ENCODE data around the gene KRTAP2-1. TPM values are rescaled to one million over a fixed set of nuclear protein-coding genes. Genes with fewer than 3 reads are reported as not detected.

KRTAP2-1 gene
- total and polyA plus RNA-seq, 2 of the 13 experiments (the other 11 are each of a cell fraction or from before 2014, with no cell fraction given) = not detected

- 52% methylated on average over 3 of the region's 3 CpGs for WGBS (ENCODE audit: low lambda C conversion rate)
- Histone ChIP-seq H3K36me3 (replicated peaks in 1 of 2; ENCODE audit: control insufficient read depth in 1 of 2, insufficient read depth in 2 of 2, low read length in 2 of 2) (no peaks in the 10 kb centered on the region), H2AFZ (ENCODE audit: low read length) (no peak overlapping the region), H3K27ac (ENCODE audit: extremely low read length, insufficient read depth, low read length) (no peak overlapping the region), H3K9me3 (ENCODE audit: low read length) (no peaks in the 10 kb centered on the region), H3K79me2 (ENCODE audit: insufficient read depth, low read length) (no peaks in the 10 kb centered on the region), H3K4me3 (replicated peaks in 1 of 3; ENCODE audit: insufficient read depth in 1 of 3, low read depth in 2 of 3, low read length in 3 of 3) (no peak overlapping the region), H3K27me3 (ENCODE audit: control insufficient read depth in 1 of 2, insufficient read depth in 2 of 2, low read length in 2 of 2) (no peaks in the 10 kb centered on the region; a peak in 1 of 5 replicates), H4K20me1 (ENCODE audit: insufficient read depth, low read length) (no peaks in the 10 kb centered on the region), H3K9ac (ENCODE audit: insufficient read depth, low read depth, low read length) (no peak overlapping the region), H3K4me2 (ENCODE audit: low read depth, low read length) (no peak overlapping the region), H3K4me1 (ENCODE audit: insufficient read depth, low read length) (no peaks in the 10 kb centered on the region; the same call in 1 of the 2 replicates)
- ChIA-PET POLR2A (no interaction called here), CTCF (ENCODE audit: low intra/inter-chr PET ratio, low total read pairs) (no interaction called here)
- FAIRE-seq (no peak), ATAC-seq (no peak), DNase-seq (ENCODE audit: low spot score) (no peak)
- intact Hi-C loops (cut with micrococcal nuclease; ENCODE audit: unreplicated experiment) (no loop called here), in situ Hi-C loops (cut with HindIII; ENCODE audit: extremely low pct_ligation_motif_present, low pct_unique_long_range_greater_than_20kb) (no loop called here)
- BruUV-seq (replicated peaks) = no TSS peak
- TF ChIP-seq PHF5A (CRISPR knock-in tag; IDR thresholded peaks at IDR 0.05; ENCODE audit: low read depth, unreplicated experiment) (no peak), RAD51 (IDR thresholded peaks at IDR 0.05; ENCODE audit: borderline replicate concordance) (no peak), ZNF367 (CRISPR knock-in tag; IDR thresholded peaks at IDR 0.05; ENCODE audit: borderline replicate concordance) (no peak), SMC3 (IDR thresholded peaks at IDR 0.05; ENCODE audit: low read length) (no peak), CENPT (CRISPR knock-in tag; IDR thresholded peaks at IDR 0.05; ENCODE audit: low read depth) (no peak), ATAD3A (CRISPR knock-in tag; IDR thresholded peaks at IDR 0.05) (no peak), ZNF101 (CRISPR knock-in tag; IDR thresholded peaks at IDR 0.05; ENCODE audit: borderline replicate concordance, low read depth) (no peak), RBAK (CRISPR knock-in tag; IDR thresholded peaks at IDR 0.05) (no peak), BHLHE40 (IDR thresholded peaks at IDR 0.05; ENCODE audit: low read length) (no peak), AFF4 (CRISPR knock-in tag; IDR thresholded peaks at IDR 0.05) (no peak), MTA1 (CRISPR knock-in tag; IDR thresholded peaks at IDR 0.05; ENCODE audit: borderline replicate concordance) (no peak), HIVEP1 (CRISPR knock-in tag; IDR thresholded peaks at IDR 0.05) (no peak), CEBPZ (IDR thresholded peaks at IDR 0.05; ENCODE audit: low read length) (no peak), CBX5 (CRISPR knock-in tag; IDR thresholded peaks at IDR 0.05; ENCODE audit: borderline replicate concordance) (no peak), ZNF17 (CRISPR knock-in tag; IDR thresholded peaks at IDR 0.05) (no peak), POLR2A (IDR thresholded peaks at IDR 0.05; ENCODE audit: insufficient read depth in 1 of 2, low read depth in 2 of 2, low read length in 2 of 2) (no peak), FOXC1 (CRISPR knock-in tag; IDR thresholded peaks at IDR 0.05; ENCODE audit: borderline replicate concordance) (no peak), MAF1 (CRISPR knock-in tag; IDR thresholded peaks at IDR 0.05; ENCODE audit: borderline replicate concordance) (no peak), ZNF746 (CRISPR knock-in tag; IDR thresholded peaks at IDR 0.05) (no peak), EP300 (IDR thresholded peaks at IDR 0.05; ENCODE audit: low read depth in 2 of 2, low read length in 2 of 2) (no peak), EP300 (CRISPR knock-in tag; IDR thresholded peaks at IDR 0.05; ENCODE audit: borderline replicate concordance) (no peak)
These were observed 21.9 kb upstream of the KRTAP2-1 start for GRCh38 chr17:41069031-41069430.

Measured in HepG2 (cell line).